Measurements from ENCODE around the gene SPON2. TPM values are rescaled to one million over a fixed set of nuclear protein-coding genes. Genes with fewer than 3 reads are reported as not detected.

SPON2 gene
- total RNA-seq, 2 experiments from 2014 or later: 3.2 to 4.2 TPM

DNA sequence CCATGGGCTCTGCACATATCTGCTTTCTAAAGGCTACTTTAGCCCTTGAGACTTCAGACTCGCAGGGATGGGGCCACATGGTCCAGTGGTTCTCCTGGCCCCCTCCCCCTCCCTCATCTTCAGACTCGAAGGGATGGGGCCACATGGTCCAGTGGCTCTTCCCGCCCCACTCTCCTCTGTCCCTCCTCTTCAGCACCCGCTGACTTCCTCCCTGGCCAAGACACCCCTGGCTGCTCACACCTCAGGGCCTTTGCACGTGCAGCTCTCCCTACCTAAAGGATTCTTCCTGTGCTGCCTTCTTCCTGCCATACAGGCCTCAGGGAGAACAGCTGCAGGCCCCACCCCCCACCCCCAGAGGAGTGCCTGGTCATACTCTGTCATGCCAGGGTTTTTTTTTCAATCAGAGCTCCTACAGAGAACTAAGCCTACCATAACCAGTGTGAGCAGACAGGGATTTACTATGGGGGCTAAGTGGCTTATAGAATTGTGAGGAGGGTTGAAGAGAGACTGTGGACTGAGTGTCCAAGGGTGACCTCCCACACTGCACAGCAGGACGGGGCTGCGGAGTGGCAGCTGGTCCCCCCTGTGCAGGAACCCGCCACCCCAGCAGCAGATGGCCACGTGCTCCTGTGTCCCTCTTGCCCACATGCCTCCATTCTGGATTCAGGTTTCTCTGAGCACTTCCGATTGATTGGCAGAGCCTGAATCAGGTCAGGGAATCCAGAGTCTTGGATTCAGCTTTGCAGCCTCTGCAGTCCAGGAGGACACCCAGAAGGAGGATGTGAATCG lies 6.1 kb upstream of the SPON2 start:
- CTCF ChIA-PET: interaction anchor here (0.7 to 2.0 kb wide), 3 partner anchors 11 to 90 kb away, joined by 3 to 4 read pairs (median 4); no protein-coding TSS in a partner anchor
- POLR2A ChIA-PET: interaction anchor here (2.0 kb wide), 1 partner anchor 24 kb away, joined by 6 read pairs; no protein-coding TSS in a partner anchor

DNA sequence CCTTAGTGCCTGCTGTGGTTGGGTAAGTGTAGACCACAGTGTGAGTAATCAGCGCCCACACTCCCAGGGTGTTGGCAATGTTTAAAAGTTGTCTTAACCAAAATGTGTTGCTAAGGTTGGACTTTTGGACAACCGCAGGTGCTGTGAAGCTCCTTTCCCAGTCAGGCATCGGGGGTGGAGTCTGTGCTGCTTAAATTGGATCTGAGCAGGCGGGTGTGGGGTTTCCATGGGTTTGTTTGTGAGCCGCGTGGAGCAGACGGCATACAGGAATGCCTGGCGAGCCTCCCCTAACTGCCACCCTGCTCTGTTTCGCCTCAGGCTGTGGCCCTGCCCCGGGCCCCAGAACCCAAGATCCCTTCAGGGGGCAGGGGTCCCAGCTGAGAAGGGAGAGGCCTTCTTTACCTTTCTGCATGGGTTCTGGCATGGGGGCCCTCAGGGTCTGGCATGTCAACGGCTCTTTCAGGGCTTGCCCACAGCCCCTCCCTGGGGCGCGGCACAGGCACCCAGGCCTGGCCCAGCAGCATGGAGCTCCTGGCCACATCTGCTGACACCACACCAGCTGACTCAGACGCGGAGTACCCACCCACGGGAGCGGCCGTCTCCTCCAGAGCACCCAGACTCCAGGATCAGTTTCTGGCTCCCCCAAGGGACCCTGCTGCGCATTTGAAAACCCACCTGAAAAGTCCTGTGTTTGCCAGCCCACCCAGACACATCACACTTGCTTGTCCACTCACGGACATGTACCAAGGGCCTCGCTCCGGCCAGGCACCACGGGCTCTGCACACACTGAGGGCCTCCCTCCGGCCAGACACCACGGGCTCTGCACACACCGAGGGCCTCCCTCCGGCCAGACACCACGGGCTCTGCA lies 5.1 kb upstream of the SPON2 start:
- ChIA-PET CTCF (interaction anchor here (1.4 to 2.0 kb wide), 2 partner anchors 10 to 24 kb away, joined by 4 read pairs; no protein-coding TSS in a partner anchor), POLR2A (interaction anchor here (1.0 to 2.0 kb wide), 3 partner anchors 23 to 25 kb away, joined by 3 to 7 read pairs (median 6); no protein-coding TSS in a partner anchor)

DNA sequence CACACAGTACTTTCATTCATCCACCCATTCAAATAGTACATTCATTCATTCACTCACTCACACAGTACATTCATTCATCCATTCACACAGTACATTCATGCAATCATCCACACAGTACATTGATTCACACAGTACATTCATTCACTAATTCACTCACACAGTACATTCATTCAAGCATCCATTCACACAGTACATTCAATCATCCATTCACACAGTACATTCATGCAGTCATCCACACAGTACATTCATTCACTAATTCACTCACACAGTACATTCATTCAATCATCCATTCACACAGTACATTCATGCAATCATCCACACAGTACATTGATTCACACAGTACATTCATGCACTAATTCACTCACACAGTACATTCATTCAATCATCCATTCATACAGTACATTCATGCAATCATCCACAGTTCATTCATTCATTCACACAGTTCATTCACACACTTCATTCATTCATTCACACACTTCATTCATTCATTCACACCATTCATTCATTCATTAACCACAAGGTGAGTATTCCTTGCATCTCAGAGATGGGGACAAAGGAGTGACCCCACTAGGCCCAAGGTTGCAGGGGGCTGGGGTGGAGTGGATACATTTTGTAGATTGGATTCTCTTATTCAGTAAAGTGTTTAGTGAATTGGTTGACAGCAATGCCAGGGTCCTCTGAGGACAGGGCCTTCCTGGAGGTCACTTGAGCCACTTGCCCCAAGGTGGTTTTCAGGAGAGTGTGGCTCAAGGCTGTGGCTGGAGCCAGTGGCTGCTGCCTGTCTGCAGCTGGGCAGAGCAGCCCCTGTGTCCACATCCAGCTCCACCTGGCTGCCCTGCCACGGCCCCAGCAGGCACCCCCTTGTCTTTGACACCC lies 4.3 kb upstream of the SPON2 start:
- POLR2A ChIA-PET: interaction anchor here (1.0 to 2.0 kb wide), 3 partner anchors 24 to 26 kb away, joined by 3 to 7 read pairs (median 6); no protein-coding TSS in a partner anchor
- CTCF ChIA-PET: interaction anchor here (1.4 kb wide), 1 partner anchor 25 kb away, joined by 4 read pairs; no protein-coding TSS in a partner anchor

DNA sequence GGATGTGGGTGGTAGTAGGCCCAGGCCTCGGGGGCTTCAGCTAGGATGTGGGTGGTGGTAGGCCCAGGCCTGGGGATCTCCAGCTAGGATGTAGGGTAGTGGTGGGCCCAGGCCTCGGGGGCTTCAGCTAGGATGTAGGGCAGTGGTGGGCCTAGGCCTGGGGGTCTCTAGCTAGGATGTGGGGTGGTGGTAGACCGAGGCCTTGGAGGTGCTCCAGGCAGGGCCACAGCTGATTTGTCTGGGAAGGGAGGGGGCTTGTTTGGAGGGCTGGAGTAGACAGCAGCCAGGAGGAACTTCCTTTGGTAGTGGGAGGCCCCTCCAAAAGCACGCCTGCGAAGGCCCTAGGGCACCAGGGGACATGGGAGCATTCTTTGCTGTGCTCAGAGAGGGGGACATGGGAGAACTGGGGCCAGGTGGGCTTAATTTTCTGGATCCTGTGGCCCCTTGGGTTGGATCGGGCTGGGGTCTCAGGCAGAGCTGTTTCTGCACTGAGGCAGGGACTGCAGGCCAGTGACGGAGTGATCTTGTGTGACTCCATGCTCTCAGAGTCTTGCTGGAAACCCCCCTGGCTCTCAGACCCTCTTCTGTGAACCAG lies 3.3 kb upstream of the SPON2 start:
- CTCF ChIA-PET: interaction anchor here (0.9 kb wide), 2 partner anchors 8 to 10 kb away, joined by 3 read pairs; no protein-coding TSS in a partner anchor
- POLR2A ChIA-PET: interaction anchor here (0.5 to 0.6 kb wide), 2 partner anchors 8 to 170 kb away, joined by 4 read pairs; no protein-coding TSS in a partner anchor

DNA sequence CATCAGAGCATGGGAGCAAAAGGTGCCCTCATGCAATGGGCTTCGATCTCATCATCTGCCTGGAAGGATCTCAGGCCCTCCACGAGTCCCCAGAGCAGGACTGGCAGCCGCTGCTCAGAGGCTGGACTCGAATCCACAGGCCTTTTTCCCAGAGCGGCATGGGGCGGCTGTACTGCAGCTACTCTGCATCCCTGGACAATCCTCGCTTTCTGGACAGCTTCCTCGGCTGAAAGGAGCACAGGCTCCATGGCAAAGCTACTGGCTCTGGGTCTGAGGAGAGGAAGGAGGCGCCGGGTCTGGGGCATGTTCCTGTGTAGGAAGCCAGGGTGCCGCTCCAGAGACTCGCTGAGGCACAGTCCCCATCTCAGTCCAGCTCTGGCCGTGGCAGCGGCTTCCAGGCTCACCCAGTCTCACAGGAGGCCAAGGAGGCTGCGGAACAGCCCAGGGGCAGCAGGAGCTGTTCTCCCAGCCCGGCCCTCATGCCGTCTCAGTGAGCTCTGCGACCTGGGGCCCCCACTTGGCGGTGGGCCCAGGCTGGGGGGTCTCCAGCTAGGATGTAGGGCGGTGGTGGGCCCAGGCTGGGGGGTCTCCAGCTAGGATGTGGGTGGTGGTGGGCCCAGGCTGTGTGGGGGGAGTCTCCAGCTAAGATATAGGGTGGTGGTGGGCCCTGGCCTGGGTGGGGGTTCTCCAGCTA lies 2.7 kb upstream of the SPON2 start:
- POLR2A ChIA-PET: interaction anchor here (0.5 to 0.6 kb wide), 2 partner anchors 8 to 171 kb away, joined by 4 read pairs; no protein-coding TSS in a partner anchor
- CTCF ChIA-PET: interaction anchor here (0.9 kb wide), 2 partner anchors 8 to 10 kb away, joined by 3 read pairs; no protein-coding TSS in a partner anchor

DNA sequence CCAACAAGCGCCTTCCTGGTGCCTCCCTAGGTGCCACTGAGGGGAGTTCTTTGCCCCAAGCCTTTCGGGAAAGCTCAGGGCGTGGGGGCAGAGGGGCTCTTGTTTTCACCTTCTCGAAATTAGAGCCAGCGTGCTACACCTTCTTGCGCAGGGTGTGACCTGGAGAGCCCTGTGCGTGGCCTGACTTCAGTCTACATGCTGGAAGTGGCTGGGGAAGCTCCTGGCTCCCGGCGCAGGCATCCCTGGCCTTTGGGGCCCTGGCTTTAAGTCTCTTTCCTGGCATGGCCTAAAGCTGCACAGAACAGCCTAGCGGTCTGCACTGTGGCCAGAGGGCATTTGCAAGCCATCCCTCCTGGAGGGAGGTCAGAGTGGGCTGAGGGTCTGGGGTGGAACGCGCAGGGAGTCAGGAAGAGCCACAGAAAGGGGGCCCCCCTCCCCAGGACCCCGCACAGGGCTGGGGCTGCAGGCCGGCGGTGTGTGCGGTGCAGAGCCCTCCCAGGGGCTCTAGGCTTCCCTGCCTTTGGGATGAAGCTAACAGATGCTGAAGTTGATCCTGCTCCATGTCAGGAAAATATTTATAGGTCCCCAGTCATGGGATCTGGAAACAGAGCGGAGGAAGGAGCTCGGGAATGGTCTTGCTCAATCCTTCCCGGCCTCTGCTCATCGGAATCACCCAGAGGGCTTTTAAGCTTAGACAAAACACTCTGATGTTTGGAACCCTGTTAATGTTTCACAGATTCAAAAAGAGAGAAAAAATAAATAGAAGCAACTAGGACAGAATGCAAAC lies 781 bp upstream of the SPON2 start:
- CTCF ChIA-PET: interaction anchor here (1.0 to 2.7 kb wide), 2 partner anchors 9 to 10 kb away, joined by 3 to 8 read pairs; no protein-coding TSS in a partner anchor
- POLR2A ChIA-PET: interaction anchor here (1.5 kb wide), 1 partner anchor 10 kb away, joined by 4 read pairs; no protein-coding TSS in a partner anchor

DNA sequence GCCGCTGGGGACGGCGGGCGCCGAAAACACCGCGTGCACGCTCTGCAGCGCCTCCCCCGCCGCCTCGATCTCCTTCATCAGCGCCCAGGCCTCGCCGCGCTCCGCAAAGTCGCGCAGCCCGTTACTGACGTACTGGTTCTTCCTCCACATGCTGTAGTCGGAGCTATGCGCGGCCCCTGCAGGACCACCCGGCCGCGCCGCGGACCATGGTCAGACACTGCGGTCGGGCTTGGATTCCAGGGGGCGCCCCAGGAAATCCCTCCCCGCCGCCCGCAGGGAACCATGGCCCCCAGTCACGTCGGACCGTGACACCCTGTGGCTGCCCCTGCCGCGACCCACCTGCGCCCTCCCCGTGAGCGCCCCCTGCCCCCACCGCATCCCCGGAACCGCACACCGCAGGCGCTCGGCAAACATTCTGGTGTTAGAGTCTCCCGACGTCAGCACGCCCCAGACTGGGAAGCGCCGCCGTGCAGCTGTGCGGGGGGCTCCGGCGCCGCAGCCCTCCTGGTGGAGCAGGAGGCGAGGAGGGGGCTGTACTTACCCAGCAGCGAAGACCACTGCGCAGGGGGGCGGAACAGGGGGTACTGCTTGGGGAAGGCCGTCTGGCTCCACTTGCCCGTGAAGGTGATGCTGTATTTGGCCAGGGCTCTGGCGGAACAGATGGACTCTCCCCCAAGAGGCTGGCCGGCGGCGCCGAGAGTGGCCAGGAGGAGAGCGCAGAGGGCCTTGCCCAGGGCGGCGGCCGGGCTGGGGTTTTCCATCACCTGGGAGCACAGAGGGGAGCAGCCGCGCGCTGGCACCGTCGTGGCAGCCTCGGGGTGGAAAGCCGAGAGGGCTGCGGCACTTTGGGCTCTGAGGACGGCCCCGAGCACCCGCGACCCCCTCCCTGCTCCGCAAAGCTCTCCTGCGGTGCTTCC lies 814 bp downstream of the SPON2 start:
- ChIA-PET POLR2A (no interaction called here), CTCF (interaction anchor here (0.6 to 2.7 kb wide), 2 partner anchors 12 to 22 kb away, joined by 3 to 8 read pairs; no protein-coding TSS in a partner anchor)

DNA sequence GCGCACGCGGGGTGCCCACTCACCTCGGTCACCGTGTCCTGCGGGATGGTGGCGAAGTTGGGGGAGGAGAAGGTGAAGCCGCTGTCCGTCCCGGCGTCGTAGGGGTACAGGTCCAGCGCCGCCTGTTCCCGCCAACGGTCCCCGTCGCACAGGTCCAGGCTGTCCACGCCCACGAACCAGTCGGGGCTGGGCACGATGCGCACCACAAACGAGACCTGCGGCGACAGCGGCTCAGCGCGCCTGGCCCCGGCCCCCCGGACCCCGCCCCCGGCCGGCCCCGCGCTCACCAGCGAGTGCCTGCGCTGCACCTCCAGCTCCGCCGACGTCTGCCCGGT lies 1.4 kb downstream of the SPON2 start:
- CTCF ChIA-PET: interaction anchor here (0.6 to 2.7 kb wide), 2 partner anchors 13 to 23 kb away, joined by 3 to 8 read pairs; no protein-coding TSS in a partner anchor
- POLR2A ChIA-PET: no interaction called here

DNA sequence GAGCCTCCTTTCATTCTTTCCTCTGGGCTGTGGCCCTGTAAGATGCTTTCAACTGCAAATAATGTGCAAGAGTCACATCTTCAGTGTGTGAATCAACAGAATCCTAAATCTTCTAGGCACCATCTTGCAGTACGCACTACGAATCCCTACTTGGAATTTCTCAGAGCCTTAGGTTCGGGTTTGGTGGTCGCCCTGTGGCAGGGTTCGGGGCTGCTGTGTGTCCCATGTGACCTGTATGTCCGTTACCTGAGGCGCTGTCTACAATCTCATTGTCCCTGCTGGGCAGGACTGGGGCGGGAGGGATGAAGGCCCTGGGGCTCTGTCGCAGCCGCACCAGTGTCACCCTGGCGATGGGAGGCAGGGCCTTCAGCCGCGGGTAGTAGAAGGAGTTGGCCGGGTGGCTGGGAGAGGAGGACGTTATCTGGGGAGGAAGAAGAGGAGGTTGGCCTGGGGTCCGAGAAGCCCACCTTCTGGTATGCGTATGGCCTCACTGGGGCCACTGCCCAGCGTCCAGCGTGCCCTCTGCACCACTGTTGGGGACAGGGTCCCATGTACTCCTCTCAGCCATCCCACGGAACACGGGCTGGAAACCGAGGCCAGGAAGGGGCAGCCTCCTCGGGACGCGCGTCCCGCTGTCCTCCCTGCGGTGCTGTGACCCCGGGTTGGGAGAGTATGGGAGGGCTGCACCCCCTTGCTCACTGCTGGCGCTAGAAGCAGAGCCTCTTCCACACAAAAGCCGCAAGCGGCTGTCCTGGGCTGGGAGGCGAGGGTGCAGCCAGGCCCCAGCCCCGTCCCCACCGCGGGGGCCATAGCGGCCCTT lies 2.0 kb downstream of the SPON2 start:
- POLR2A ChIA-PET: no interaction called here
- CTCF ChIA-PET: interaction anchor here (1.0 to 2.7 kb wide), 2 partner anchors 13 to 98 kb away, joined by 3 to 8 read pairs; no protein-coding TSS in a partner anchor

DNA sequence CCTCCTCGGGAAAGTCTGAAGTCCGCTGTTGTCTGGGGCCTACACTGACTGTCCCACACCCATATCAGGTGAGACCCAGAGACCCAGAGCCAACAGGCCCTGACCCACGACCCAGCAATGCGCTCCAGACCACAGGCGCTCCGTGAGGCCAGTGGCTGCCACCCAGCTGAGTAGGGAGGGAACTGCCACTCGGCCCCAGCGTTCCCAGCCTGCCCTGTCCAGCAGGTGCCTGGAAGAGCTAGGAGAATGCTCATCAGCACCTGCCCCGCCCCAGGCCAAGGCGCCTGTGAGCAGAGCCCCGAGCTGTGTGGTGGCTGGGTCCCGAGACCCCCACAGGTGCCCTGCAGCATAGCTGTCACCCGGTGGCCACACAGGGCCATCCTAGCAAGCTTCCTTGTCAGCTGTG lies 2.7 kb downstream of the SPON2 start:
- CTCF ChIA-PET: interaction anchor here (1.0 kb wide), 1 partner anchor 98 kb away, joined by 3 read pairs; no protein-coding TSS in a partner anchor

DNA sequence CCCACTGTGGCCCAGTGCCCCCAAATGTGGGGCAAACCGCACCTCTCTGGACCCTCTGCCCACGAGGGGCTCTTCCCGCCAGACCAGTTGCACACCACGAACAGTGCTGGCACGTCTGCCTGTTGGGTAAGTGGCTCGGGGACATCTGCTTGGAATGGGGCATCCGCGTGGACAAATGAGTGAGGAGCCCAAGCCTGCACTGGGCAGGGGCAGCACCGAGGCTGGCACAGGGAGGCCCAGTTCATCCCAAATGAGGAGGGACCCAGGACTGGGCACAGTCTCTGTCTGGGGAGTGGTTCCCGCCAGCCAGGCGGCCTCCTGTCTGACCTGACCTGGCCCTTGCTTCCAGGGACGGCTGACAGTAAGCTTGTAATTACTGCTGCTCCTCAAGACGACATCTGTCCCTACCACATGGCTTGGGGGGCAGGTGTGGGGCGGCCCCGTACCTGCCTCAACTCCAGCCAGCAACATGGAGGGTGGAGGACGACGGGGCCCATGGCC lies 3.2 kb downstream of the SPON2 start:
- ChIA-PET POLR2A (interaction anchor here (3.0 kb wide), 1 partner anchor 33 kb away, joined by 10 read pairs; no protein-coding TSS in a partner anchor), CTCF (interaction anchor here (1.0 to 4.0 kb wide), 2 partner anchors 34 to 99 kb away, joined by 3 to 22 read pairs; no protein-coding TSS in a partner anchor)

More for the DNA sequence above, 2.7 kb downstream of the SPON2 start:
- POLR2A ChIA-PET: interaction anchor here (3.0 kb wide), 1 partner anchor 33 kb away, joined by 10 read pairs; no protein-coding TSS in a partner anchor

DNA sequence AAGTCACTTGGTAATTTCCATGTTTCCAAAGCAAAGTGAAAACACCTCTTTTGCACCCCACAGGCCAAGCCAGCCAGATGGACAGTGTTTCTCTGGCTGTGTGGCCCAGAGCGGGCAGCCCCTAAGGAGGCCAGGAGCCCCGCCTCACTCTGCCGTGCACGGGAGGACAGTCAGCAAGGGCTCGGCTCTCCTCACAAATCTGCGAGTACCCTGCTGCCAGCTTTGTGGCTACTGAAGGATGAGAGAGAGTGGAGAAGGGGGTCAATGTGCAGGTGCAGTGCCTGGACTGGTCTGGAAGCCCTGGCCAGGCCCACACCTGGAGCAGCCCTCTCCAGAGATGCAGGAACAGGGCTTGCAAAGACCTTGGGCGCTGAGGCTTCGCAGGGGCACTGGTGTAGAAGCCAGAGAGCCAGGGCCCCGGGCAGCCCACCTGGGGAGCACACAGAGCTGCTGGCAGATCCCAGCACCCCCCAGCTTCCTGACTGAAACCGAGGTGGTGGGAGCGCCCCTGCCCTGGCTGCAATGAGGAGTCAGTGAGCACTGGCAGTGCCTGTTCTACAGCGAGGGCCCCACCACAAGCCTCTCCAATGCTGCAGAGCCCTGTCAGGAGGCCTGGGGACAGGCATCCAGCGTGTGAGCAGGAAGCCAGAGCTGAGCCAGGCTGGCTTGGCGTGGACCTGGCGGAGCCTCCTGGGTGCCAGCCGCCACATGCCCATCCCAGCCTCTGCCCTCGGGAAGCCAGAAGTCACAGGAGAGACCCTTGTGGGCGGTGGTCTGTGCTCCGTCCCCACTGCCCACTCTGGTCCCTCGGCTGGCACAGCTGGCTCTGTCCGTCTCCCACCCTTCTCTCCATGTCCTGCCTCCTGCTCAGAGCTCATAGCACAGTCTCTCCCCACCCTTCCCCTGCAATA lies 3.9 kb downstream of the SPON2 start:
- POLR2A ChIA-PET: interaction anchor here (3.0 kb wide), 1 partner anchor 34 kb away, joined by 10 read pairs; no protein-coding TSS in a partner anchor
- CTCF ChIA-PET: interaction anchor here (1.0 to 4.0 kb wide), 11 partner anchors 10 to 184 kb away, joined by 3 to 22 read pairs (median 5); no protein-coding TSS in a partner anchor

All from activated CD8-positive, alpha-beta memory T cell treated with anti-CD3 and anti-CD28 coated beads for 36 hours (primary cell).